HepG2 (cell line): ENCODE measurements around the gene LIPA. TPM values are rescaled to one million over a fixed set of nuclear protein-coding genes. Genes with fewer than 3 reads are reported as not detected.

ENCODE experiments used
- AHDC1 ChIP-seq: sonication (generic); formaldehyde crosslinking; IDR thresholded peaks from 2 replicates; pipeline ENCODE4 v1.5.1; 2020; ENCODE audit warnings: mild to moderate bottlenecking, missing genetic modification reagents, borderline replicate concordance
- CBX2 ChIP-seq, 2 experiments: fragments of 200-600 bp in 1 of 2; sonication (generic); formaldehyde crosslinking in 1 of 2; IDR thresholded peaks; 2 replicates each; pipeline versions ENCODE4 v1.7.0 to v1.8.1; 2018 to 2022; ENCODE audit warnings: low read depth in 2 of 2, low read length in 1 of 2, mild to moderate bottlenecking in 1 of 2, missing genetic modification reagents in 1 of 2
- DR1 ChIP-seq: sonication (generic); formaldehyde crosslinking; IDR thresholded peaks from 2 replicates; pipeline ENCODE4 v1.8.0; 2021; ENCODE audit warnings: mild to moderate bottlenecking, missing genetic modification reagents, inconsistent platforms
- ELF3 ChIP-seq: IDR thresholded peaks from 2 replicates; pipeline ENCODE4 v1.6.1; 2016; ENCODE audit warnings: missing genetic modification reagents, missing compliant biosample characterization
- HMG20B ChIP-seq: conservative IDR thresholded peaks from 2 replicates; pipeline ENCODE4 v1.6.1; 2016; ENCODE audit warnings: missing genetic modification reagents, missing compliant biosample characterization
- KAT8 ChIP-seq: IDR thresholded peaks from 2 replicates; pipeline ENCODE4 v1.6.1; 2016; ENCODE audit warnings: missing genetic modification reagents, missing compliant biosample characterization
- MBNL3 ChIP-seq: fragments of 250-450 bp; sonication (Bioruptor Pico); conservative IDR thresholded peaks from 2 replicates; pipeline ENCODE4 v1.8.0; 2022; ENCODE audit warnings: mild to moderate bottlenecking, inconsistent platforms
- MEIS2 ChIP-seq: sonication (generic); formaldehyde crosslinking; IDR thresholded peaks from 2 replicates; pipeline ENCODE4 v1.9.0; 2021; ENCODE audit warnings: mild to moderate bottlenecking, missing genetic modification reagents
- RBFOX2 ChIP-seq: fragments of 200-400 bp; formaldehyde crosslinking; IDR thresholded peaks from 2 replicates; pipeline ENCODE4 v1.6.1; 2017; ENCODE audit warnings: low read depth, mild to moderate bottlenecking, low read length
- SUZ12 ChIP-seq: fragments of 150-350 bp; IDR thresholded peaks from 2 replicates; pipeline ENCODE4 v1.6.1; 2014; ENCODE audit warnings: low read depth, low read length
- TOPORS ChIP-seq: sonication (generic); formaldehyde crosslinking; IDR thresholded peaks from 2 replicates; pipeline ENCODE4 v1.8.0; 2023; ENCODE audit warnings: mild to moderate bottlenecking, missing genetic modification reagents
- TP53 ChIP-seq: sonication (generic); formaldehyde crosslinking; conservative IDR thresholded peaks from 2 replicates; pipeline ENCODE4 v1.4.0; 2020; ENCODE audit warnings: missing genetic modification reagents
- UBTF ChIP-seq: sonication (generic); formaldehyde crosslinking; IDR thresholded peaks from 2 replicates; pipeline ENCODE4 v1.4.0; 2020; ENCODE audit warnings: mild to moderate bottlenecking, missing genetic modification reagents
- ZNF12 ChIP-seq: sonication (generic); formaldehyde crosslinking; IDR thresholded peaks from 2 replicates; pipeline ENCODE4 v1.5.0; 2020; ENCODE audit warnings: missing genetic modification reagents
- ZNF138 ChIP-seq: sonication (generic); formaldehyde crosslinking; IDR thresholded peaks from 2 replicates; pipeline ENCODE4 v1.5.0; 2020; ENCODE audit warnings: mild to moderate bottlenecking, low read depth, missing genetic modification reagents
- ZNF337 ChIP-seq: sonication (generic); formaldehyde crosslinking; IDR thresholded peaks from 2 replicates; pipeline ENCODE4 v1.5.1; 2020; ENCODE audit warnings: missing genetic modification reagents, low read depth, mild to moderate bottlenecking, borderline replicate concordance
- ZNF34 ChIP-seq: sonication (generic); formaldehyde crosslinking; IDR thresholded peaks from 2 replicates; pipeline ENCODE4 v1.4.0; 2020; ENCODE audit warnings: mild to moderate bottlenecking, missing genetic modification reagents, borderline replicate concordance
- ZNF441 ChIP-seq: sonication (generic); formaldehyde crosslinking; IDR thresholded peaks from 2 replicates; pipeline ENCODE4 v1.7.0; 2021; ENCODE audit warnings: missing genetic modification reagents, borderline replicate concordance
- ZNF512B ChIP-seq: sonication (generic); formaldehyde crosslinking; IDR thresholded peaks from 2 replicates; pipeline ENCODE4 v1.5.1; 2020; ENCODE audit warnings: missing genetic modification reagents, mild to moderate bottlenecking, borderline replicate concordance
- ZNF713 ChIP-seq: sonication (generic); formaldehyde crosslinking; IDR thresholded peaks from 2 replicates; pipeline ENCODE4 v1.4.0; 2020; ENCODE audit warnings: mild to moderate bottlenecking, missing genetic modification reagents
- polyA plus RNA-seq, 8 experiments: library from polyadenylated mRNA; depleted of rRNA in 3 of 8; stranded (reverse) in 7 of 8; unstranded in 1 of 8; fragments of >200 nt; fragmentation: Illumina TruSeq in 4 of 8; extraction: Trizol in 4 of 8; gene quantifications; 2 replicates each; pipeline versions ENCODE4 v1.2.1 to v1.2.3, GENCODE V29; 2011 to 2016; ENCODE audit warnings: low read depth in 4 of 8, missing spikeins in 1 of 8, mixed read lengths in 1 of 8; ENCODE audit not compliant: insufficient read depth in 1 of 8
- total RNA-seq, 5 experiments: library from RNA; depleted of rRNA; stranded (reverse); fragments of >200 nt; fragmentation: Illumina TruSeq; extraction: Trizol; gene quantifications; 2 replicates each; pipeline ENCODE4 v1.2.3, GENCODE V29; 2016; ENCODE audit warnings: low read depth in 1 of 5

Gene LIPA
- total and polyA plus RNA-seq, 2 of the 13 experiments (the other 11 are each of a cell fraction or from before 2014, with no cell fraction given): 57.1 to 79.5 TPM

- TF ChIP-seq ELF3 (CRISPR knock-in tag) (peak; percentile 57; the same call in 1 of the 2 replicates), RBFOX2 (no peak), DR1 (CRISPR knock-in tag) (no peak), TP53 (CRISPR knock-in tag) (no peak), SUZ12 (no peak), HMG20B (0 out of 2 replicates have a peak, but pooled peaks have one; percentile 50), MBNL3 (CRISPR knock-in tag) (no peak), CBX2 (IDR thresholded peaks at IDR 0.05; ENCODE audit: low read depth, low read length) (no peak), CBX2 (CRISPR knock-in tag; IDR thresholded peaks at IDR 0.05; ENCODE audit: low read depth) (no peak), ZNF512B (no peak), MEIS2 (CRISPR knock-in tag) (no peak), TOPORS (CRISPR knock-in tag) (no peak), KAT8 (CRISPR knock-in tag) (0 out of 2 replicates have a peak, but pooled peaks have one; percentile 36), ZNF337 (no peak), ZNF12 (no peak), ZNF34 (CRISPR knock-in tag) (no peak), ZNF138 (CRISPR knock-in tag) (no peak), ZNF441 (CRISPR knock-in tag) (no peak), AHDC1 (peak; percentile 66; the same call in 1 of the 2 replicates), UBTF (CRISPR knock-in tag) (no peak), ZNF713 (CRISPR knock-in tag) (no peak)
These were observed 26.5 kb upstream of the LIPA start (continued) for GRCh38 chr10:89278034-89278535.
